ENCODE results near the gene EEF1AKMT2. TPM values are rescaled to one million over a fixed set of nuclear protein-coding genes. Genes with fewer than 3 reads are reported as not detected.
A peak's percentile ranks its signal among the peaks of the same experiment; 100 is the strongest.

The EEF1AKMT2 gene
- total and polyA plus RNA-seq, 2 experiments from 2014 or later = 17.3 to 23.9 TPM

- no peaks in the 10 kb centered on the region for H3K36me3 ChIP-seq
- H3K27ac ChIP-seq = no peak overlapping the region
- no peak for DNase-seq (ENCODE audit: low read depth in 1 of 2, low spot score in 1 of 2)
- H3K4me3 ChIP-seq = no peak overlapping the region
- H3K9me3 ChIP-seq (ENCODE audit: low read depth) = no peaks in the 10 kb centered on the region
- TF ChIP-seq CTCF (IDR thresholded peaks at IDR 0.05; ENCODE audit: low read depth, low read length) = no peak
- H3K27me3 ChIP-seq = no peaks in the 10 kb centered on the region
- H3K4me1 ChIP-seq (ENCODE audit: low read depth) = peaks cover 17% of the 10 kb centered on the region
Observed at GRCh38 chr10:124711145-124711544, 80.5 kb downstream of the EEF1AKMT2 start.

- Histone ChIP-seq H3K27ac (no peak overlapping the region), H3K4me1 (ENCODE audit: low read depth) (peaks cover 11% of the 10 kb centered on the region), H3K4me3 (no peak overlapping the region), H3K9me3 (ENCODE audit: low read depth) (no peaks in the 10 kb centered on the region), H3K27me3 (no peaks in the 10 kb centered on the region), H3K36me3 (no peaks in the 10 kb centered on the region)
- DNase-seq (ENCODE audit: low read depth in 1 of 2, low spot score in 1 of 2) = no peak
- TF ChIP-seq CTCF (IDR thresholded peaks at IDR 0.05; ENCODE audit: low read depth, low read length) = no peak
Observed at GRCh38 chr10:124710266-124710881, 81.3 kb downstream of the EEF1AKMT2 start.

- Histone ChIP-seq H3K27ac (no peak overlapping the region), H3K4me1 (ENCODE audit: low read depth) (peaks cover 11% of the 10 kb centered on the region), H3K27me3 (no peaks in the 10 kb centered on the region), H3K4me3 (no peak overlapping the region), H3K9me3 (ENCODE audit: low read depth) (no peaks in the 10 kb centered on the region), H3K36me3 (no peaks in the 10 kb centered on the region)
- TF ChIP-seq CTCF (IDR thresholded peaks at IDR 0.05; ENCODE audit: low read depth, low read length) = no peak
- DNase-seq (ENCODE audit: low read depth in 1 of 2, low spot score in 1 of 2) = no peak
Observed at GRCh38 chr10:124709861-124710260, 81.8 kb downstream of the EEF1AKMT2 start.

- H3K4me3 ChIP-seq = no peak overlapping the region
- peak overlapping the region; percentile 49 for H3K27ac ChIP-seq
- TF ChIP-seq CTCF (IDR thresholded peaks at IDR 0.05; ENCODE audit: low read depth, low read length) = no peak
- no peak for DNase-seq (ENCODE audit: low read depth in 1 of 2, low spot score in 1 of 2)
- H3K4me1 ChIP-seq (ENCODE audit: low read depth) = peaks cover 11% of the 10 kb centered on the region
- no peaks in the 10 kb centered on the region for H3K36me3 ChIP-seq
- no peaks in the 10 kb centered on the region for H3K27me3 ChIP-seq
- no peaks in the 10 kb centered on the region for H3K9me3 ChIP-seq (ENCODE audit: low read depth)
Observed at GRCh38 chr10:124708922-124709520, 82.7 kb downstream of the EEF1AKMT2 start.

GRCh38 chr10:124708246-124708779 is 83.4 kb downstream of the EEF1AKMT2 start:
- Histone ChIP-seq H3K27ac (peak overlapping the region; percentile 49), H3K4me3 (no peak overlapping the region), H3K36me3 (no peaks in the 10 kb centered on the region), H3K27me3 (no peaks in the 10 kb centered on the region), H3K4me1 (ENCODE audit: low read depth) (peaks cover 18% of the 10 kb centered on the region), H3K9me3 (ENCODE audit: low read depth) (no peaks in the 10 kb centered on the region)
- TF ChIP-seq CTCF (IDR thresholded peaks at IDR 0.05; ENCODE audit: low read depth, low read length) = no peak
- DNase-seq (ENCODE audit: low read depth in 1 of 2, low spot score in 1 of 2) = peak in 1 of 2 donors; percentile 28

Other genes starting within 250 kb of the EEF1AKMT2 start
- gene FAM53B, start 47.5 kb downstream of the EEF1AKMT2 start, total RNA-seq = 28.7 and 34.8 TPM in 2 replicates
- gene FAM53B, start 47.5 kb downstream of the EEF1AKMT2 start, polyA plus RNA-seq = 10.2 and 13.6 TPM in 2 replicates
- 11.3 and 11.4 TPM in 2 replicates for gene ABRAXAS2, start 9.9 kb upstream of the EEF1AKMT2 start, total RNA-seq
- gene ABRAXAS2, start 9.9 kb upstream of the EEF1AKMT2 start, polyA plus RNA-seq = 8.1 and 10.9 TPM in 2 replicates
- 16.2 and 20.9 TPM in 2 replicates for gene ZRANB1, start 150.2 kb upstream of the EEF1AKMT2 start, total RNA-seq
- gene ZRANB1, start 150.2 kb upstream of the EEF1AKMT2 start, polyA plus RNA-seq = 11.0 and 16.2 TPM in 2 replicates

All from cardiac muscle cell (in vitro differentiated cells and primary cell).